Epidermal melanocyte (primary cell): ENCODE measurements around the gene UIMC1.
A peak's percentile ranks its signal among the peaks of the same experiment; 100 is the strongest.
"Not testable (repeated sequence)": the region's sequence is repeated elsewhere in the genome, so short reads cannot be mapped to it uniquely, and the experiment has no call there.

ENCODE experiments used
- DNase-seq: peaks from one replicate; pipeline ENCODE4 v3.0.0; 2011; ENCODE audit warnings: low spot score; ENCODE audit not compliant: insufficient read length

Gene UIMC1

GRCh38 chr5:177006265-177006972, at the start of gene UIMC1:
TSS of gene UIMC1 (minus strand) at chr5:177006779. CDS start at chr5:176982615, 24,164 bp downstream.
- peak; percentile 78 for DNase-seq

GRCh38 chr5:177049285-177049684, 42.7 kb upstream of the UIMC1 start:
- DNase-seq = no peak

GRCh38 chr5:177048531-177048930, 42.0 kb upstream of the UIMC1 start:
- DNase-seq = not testable (repeated sequence)

DNA sequence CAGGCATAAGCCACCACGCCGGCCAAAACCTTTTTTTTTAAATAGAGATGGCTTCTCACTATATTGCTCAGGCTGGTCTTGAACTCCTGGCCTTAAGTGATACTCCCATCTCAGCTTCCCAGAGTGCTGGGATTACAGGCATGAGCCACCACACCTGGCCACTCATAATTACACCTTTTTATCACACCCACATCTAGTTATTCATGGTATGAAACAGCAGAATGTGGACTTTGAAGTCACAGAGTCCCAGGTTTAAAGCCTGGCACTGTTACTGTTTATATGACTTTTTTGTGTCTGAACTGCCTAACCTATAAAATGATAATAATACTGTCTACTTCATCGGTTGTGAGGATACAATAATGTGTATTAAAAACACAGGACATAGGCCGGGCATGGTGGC, 39.1 kb upstream of the UIMC1 start:
- no peak for DNase-seq

- no peak for DNase-seq
Measured at GRCh38 chr5:177044641-177045040, 38.1 kb upstream of the UIMC1 start.

DNA sequence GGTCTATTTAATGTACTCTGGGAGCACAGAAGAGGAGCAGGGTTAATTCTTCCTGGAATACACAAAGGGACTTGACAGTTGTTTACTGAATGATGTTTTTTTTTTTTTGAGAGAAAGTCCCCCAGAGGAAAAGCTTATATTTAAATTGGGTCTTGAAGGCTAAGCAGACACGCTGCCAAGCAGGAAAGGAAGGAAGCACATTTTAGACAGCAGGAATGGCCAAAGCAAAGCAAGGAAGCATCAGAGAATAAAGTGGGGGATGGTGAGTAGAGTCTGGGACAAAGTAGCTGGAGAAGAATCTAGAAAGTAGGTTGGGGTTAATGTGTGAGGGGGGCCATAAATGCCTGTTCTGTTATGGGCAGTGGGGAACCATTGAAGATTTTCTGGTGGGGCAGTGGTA, 37.4 kb upstream of the UIMC1 start:
- no peak for DNase-seq

DNA sequence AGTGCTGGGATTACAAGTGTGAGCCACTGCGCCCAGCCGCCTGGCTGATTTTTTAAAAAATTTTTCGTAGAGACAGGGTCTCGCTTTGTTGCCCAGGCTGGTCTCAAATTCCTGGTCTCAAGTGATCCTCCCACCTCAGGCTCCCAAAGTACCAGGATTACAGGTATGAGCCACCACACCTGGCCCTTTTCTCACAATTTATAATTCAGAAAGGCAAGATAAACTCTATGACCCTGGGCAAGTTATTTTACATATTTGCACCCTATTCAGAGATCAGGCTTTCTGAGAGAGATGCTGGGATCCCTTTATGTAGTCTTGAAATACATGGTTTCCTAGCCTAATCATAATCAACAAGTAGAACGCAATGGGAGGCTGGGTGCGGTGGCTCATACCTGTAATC, 36.5 kb upstream of the UIMC1 start:
- no peak for DNase-seq

DNA sequence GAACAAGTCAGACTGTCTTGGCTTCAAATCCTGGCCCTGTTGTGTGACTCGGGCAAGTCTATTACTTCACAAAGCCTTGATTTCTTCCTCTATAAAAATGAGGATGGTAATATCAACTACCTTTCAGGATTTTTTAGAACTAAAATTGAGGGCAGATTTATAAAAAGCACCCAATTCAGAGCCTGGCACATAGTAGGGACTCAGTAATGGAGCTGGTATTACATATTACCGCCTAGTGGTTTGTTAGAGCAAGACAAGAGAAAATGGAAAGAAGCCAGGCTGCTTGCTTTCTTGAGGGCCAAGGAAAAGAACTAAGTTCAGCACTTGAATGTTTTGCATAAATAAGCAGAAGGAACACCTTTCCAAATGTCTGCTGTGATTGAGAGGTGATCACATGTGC, 35.4 kb upstream of the UIMC1 start:
- no peak for DNase-seq

DNA sequence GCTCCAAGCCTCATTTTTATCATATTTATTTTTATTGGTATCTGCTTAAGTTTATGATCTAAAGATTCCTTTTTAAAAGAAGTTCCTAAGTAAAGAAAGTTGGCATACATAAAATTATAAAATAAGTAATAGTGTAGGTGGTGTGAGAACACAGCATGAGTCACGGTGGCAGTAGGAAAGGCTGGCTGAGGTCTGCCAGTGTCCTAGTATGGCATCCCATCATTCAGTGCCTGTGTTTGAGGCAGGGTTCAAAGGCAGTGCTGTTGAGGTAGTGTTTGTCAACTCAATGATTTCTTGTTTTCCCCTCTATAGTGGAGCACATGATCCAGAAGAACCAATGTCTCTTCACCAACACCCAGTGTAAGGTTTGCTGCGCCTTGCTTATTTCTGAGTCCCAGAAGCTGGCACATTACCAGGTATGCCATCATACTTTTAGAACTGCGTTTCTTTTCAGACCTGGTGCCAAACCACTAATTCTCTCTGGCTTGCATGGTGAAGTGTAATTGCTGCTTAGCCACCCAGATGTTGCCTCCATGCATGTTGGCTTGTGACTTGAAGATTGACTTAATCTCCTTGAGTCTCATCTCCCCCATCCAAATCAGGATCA, 34.3 kb upstream of the UIMC1 start:
- no peak for DNase-seq

DNA sequence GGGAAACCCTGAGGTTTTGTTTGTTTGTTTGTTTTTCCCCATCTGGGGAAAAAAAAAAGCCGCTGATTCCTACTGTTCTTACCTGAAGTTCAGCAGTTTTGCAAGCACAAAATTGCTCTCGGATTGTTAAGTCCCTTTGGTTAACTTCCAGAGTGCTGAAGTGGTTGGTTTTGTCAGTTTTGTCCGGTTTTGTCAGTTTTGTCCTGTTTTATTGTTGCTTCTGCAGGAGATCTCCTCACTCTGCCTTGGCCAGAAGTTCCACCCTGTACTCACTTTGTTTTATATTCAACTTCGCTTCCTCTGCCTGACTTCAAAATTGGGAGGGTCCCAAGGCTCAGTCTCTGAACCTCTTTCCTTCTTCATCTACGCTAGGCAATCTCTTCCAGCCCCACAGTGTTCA, 30.3 kb upstream of the UIMC1 start:
- no peak for DNase-seq

- no peak for DNase-seq
Measured at GRCh38 chr5:177036443-177036842, 29.9 kb upstream of the UIMC1 start.

GRCh38 chr5:177035976-177036375, 29.4 kb upstream of the UIMC1 start:
- DNase-seq = no peak

- DNase-seq = no peak
Measured at GRCh38 chr5:177029498-177029897, 22.9 kb upstream of the UIMC1 start.

GRCh38 chr5:177027665-177028064, 21.1 kb upstream of the UIMC1 start:
- DNase-seq = no peak

DNA sequence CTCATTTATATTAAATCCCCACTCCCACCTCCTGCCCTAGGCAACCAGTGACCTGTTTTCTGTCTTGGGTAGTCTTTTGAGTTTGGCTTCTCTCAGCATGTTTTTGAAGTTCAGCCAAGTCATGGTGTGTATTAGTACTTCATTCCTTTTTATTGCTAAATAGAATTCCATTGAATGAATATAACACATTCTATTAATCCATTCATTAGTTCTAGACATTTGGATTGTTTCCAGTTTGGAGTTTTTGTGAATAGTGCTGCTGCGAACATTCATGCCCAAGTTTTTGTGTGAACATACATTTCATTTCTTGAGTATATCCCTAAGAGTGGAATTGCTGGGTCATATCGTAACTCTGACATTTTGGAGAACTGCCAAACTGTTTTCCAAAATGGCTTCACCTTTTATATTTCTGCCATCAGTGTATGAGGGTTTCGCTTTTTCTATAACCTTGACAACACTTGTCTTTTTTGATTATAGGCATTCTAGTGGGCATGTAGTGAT, 18.6 kb upstream of the UIMC1 start:
- no peak for DNase-seq

DNA sequence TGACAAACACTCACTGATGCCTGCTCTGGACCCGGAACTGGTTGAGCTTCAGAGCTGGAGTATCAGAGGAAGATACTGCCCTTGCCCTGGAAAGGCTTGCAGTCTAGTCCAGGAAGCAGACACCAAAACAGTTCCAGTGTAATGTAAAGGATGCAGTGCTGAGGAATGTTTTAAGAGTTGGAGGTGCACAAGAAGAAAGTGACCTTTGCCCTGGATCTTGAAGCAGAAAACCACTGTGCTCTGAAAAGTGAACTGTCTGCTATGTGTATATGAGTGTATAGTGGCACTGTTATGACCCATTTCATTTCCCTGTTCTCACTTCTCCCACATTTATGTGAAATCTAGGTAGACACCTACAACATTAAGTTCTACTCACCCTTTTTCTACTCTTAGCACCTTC, 18.0 kb upstream of the UIMC1 start:
- DNase-seq = no peak

DNA sequence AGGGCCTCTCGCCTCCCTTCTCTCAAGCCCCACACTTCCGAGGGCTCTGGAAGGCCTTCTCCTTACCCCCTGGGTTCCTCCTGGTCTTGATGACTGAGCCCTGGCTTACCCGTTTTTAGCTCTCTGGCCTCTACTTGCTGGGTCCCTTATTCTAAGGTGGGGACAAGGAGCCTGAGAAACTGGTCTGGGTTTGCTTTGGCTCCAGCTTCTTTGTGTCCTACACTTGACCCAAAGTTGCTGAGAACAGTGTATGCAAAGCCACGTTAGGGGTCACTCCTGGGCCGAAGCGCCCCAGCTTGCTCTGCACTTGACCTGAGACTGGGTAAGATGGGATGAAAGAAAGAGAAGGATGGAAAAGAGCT, 16.7 kb upstream of the UIMC1 start:
- DNase-seq = no peak

GRCh38 chr5:177022386-177023302, 16.1 kb upstream of the UIMC1 start, which contains the start of gene ZNF346:
TSS of gene ZNF346 (plus strand) at chr5:177022696. CDS start at chr5:177022739, 43 bp downstream.
- peak; percentile 99 for DNase-seq

DNA sequence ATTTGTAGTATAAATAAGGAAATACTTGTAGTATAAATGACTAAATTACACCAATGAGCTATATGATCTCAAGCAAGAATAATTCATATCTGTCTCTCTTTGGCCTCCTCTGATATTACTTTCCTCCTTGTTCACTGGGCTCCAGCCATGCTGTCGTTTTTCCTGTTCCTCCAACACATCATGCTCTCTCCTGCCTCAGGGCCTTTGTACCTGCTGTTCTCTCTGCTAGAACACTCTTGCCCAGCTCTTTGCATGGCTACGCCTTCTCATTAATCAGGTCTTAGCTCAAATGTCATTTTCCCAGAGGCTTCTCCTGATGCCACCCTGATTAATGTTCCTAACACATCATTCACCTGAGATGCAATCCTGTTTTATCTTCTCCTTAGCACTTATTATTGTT, 13.5 kb upstream of the UIMC1 start:
- no peak for DNase-seq

DNA sequence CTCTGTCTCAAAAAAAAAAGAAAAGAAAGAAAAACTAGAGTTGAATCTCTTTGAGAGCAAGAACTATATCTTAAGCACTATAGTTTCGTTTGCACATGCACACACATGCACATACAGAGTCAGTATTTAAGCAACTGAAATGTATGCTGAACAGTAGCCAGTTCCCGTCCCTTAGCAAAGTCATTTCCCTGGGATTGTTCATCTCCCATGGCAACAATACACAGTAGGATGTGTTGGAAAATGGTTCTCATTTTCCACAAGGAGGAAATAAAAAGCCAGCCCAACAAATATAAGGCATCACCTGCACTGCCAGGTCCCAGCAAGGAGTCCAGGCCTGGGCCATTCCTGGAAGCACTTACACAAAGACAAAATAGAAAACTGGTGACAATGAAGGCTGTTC, 11.8 kb upstream of the UIMC1 start:
- DNase-seq = no peak

GRCh38 chr5:177015156-177015555, 8.6 kb upstream of the UIMC1 start:
- DNase-seq = no peak

DNA sequence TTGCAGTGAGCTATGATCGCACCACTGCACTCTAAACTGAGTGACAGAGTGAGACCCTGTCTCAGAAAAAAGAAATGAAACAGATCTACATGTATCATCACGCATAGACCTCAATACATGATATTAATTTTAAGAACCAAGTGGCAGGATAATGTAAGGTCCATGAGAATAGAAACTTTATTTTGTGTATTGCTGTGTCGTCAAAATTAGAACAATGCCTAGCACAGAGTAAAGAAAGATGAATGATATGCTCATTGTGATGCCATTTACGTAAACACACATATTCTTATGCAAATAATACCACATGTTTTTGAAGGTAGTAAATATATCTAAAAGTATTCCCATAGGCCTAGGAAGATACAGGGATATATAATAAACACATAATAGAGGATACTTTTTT, 3.6 kb upstream of the UIMC1 start:
- DNase-seq = no peak
